Measurements from ENCODE around the gene UFSP2.
"Not testable (repeated sequence)": the region's sequence is repeated elsewhere in the genome, so short reads cannot be mapped to it uniquely, and the experiment has no call there.

UFSP2 gene

DNA sequence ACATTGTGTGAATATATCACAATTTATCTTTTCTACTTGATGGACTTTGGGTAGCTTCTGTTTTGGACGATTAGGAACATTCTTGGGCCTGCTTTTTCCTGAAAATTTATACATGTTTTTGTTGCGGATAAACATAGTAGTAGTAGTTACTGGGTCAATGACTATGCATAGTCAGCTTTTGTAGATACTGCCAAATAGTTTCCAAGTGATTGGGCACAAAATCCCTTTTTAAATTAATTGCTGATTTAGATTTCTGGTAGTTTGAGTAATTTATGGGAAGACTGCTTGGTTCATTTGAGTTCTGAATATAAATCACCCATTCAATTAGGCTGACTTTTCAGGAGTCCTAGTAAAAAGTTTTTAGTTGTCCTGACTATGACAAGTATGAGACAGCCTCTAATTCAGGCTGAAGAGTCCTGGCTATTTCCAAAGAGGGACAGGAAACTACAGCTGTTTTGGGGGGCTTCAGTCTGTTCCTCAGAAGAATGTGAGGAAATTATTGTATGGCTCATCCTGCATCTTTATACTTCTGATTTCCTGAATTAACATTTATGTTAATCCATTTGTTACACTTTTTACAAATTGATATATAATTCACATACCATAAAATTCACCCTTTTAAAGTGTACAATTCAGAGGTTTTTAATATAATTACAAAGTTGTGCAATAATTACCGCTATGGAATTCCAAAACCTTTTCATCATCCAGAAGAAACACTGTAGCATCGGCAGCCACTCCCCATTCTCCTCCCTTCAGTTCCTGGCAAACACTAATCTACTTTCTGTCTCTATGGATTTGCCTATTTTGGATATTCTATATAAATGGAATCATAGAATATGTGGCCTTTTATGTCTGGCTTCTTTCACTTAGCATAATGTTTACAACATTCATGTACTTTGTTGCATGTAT is 44.2 kb downstream of the UFSP2 start:
- no peak for DNase-seq

DNA sequence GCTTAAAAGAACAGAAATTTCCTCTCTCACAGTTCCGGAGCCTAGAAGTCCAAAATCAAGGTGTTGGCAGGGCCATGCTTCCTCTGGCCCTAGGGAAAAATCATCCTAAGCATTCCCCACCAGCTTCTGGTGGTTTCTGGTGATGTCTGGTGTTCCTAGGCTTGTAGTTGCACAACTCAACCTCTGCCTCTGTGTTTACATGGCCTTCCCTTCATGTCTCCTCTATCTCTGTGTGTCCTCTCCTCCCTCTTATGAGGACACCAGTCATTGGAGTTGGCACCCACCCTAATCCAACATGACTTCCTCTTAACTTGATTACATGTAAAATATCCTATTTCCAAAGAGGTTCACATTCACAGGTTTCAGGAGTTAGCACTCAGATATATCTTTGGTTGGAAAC is 45.4 kb downstream of the UFSP2 start:
- DNase-seq: no peak

DNA sequence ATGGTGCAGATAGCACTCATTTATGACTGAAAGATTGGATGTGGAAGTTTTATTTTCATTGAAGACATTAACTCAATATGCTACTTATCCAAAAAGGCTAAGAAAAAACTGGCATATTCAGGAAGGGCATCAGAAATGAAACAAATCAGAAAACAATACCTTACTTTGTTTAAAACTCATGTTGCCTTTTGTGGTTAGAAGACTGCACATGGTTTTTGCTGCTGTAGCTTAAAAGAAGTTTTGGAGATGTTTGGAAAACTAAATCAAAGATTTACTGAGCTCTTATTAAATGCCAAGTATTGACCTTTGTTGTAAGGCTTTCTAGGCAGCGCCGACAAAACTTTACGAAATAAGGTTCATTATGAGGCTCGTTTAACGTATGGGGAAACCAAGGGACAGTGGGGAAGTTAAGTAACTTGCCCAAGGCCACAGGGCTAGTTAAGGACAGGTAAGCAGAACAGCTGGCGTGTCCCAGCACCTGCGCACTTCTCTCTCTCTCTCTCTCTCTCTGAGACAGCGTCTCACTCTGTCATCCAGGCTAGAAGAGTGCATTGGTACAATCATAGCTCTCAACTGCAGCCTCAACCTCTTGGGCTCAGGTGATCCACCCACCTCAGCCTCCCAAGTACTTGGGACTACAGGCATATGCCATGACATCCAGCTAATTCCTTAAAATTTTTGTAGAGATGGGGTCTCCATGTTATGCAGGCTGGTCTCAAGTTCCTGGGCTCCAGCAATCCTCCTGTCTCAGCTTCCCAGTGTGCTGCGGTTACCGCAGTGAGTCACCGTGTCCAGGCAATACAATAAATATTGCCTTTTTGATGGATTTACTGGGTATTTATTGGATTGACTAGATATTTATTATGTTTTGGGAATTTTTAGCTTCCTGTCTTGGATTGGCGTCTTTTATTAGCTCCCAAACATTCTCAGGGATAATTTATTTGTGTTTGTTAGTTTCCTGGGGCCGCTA is 46.2 kb downstream of the UFSP2 start:
- no peak for DNase-seq

DNA sequence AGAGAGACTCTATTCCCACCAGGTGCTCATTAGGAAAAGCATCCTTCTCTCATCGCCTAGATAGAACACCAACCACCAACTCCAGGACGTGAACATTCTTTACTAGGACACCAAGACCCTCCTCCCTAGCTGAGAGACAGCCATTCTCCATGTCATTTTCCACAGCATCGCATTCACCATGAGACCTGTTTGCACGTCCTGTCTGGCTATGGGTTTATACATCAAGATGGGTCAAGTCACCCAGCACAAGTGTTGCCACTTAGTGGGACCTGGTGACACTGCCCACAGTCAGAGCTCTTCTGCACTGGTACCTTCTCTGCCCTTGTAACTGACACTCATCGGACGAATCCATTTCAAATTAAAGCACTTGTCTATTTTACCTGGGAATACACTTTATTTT is 47.5 kb downstream of the UFSP2 start:
- no peak for DNase-seq

DNA sequence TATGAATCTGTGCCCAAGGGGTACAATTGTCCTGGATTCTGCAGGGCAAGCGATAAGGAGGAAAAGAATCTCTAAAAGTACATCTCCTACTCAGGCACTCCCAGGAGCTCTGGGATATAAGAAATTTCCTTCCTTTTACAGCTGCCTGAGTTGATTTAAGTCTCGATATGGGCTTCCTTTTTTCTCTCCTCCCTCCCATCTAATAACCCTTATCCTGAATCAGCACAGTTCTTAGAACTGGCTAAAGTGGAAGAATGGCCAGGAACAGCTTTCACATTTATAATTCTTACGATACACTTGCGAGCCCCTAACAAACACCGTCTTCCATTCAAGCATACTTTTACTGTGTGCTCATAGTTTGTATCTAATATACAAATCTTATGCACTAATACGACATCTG is 51.2 kb downstream of the UFSP2 start:
- DNase-seq: no peak

DNA sequence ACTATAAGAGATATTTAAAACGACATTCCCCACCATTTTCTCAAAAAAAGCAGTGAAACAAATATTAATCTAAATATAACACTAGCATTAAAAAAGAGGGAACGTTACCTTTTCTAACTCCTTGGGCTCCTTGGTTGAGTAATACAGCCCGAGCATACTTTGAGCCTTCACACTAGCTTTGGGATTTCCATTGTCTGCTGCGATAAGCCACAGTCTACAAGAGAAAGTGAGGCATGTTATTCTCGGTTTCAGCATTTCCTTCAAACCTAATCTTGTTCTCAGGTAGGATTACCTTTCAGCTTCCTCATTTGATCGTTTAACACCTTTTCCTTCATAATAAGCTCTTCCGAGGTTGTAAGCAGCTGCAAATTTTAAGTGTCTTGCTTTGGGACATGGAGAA is 51.7 kb downstream of the UFSP2 start:
- DNase-seq: no peak

DNA sequence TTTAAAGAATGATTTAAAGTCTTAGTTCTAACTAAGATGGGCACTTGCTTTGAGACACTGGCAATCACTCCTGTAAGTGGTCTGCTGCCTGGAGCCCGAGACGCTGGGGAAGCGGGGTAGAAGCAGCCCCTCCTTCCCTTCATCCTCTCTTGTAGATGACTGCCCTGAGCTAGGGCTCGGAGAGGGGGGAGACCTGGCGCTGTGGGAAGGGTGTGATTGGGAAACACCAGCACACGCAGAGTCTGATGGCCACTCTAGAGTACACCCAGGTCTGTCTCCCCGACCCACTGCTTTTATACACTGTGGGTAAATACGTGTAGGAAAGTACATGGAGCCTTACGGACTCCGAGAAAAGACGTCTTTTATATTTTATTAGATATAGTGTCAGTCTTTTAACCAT is 54.1 kb downstream of the UFSP2 start:
- no peak for DNase-seq

DNA sequence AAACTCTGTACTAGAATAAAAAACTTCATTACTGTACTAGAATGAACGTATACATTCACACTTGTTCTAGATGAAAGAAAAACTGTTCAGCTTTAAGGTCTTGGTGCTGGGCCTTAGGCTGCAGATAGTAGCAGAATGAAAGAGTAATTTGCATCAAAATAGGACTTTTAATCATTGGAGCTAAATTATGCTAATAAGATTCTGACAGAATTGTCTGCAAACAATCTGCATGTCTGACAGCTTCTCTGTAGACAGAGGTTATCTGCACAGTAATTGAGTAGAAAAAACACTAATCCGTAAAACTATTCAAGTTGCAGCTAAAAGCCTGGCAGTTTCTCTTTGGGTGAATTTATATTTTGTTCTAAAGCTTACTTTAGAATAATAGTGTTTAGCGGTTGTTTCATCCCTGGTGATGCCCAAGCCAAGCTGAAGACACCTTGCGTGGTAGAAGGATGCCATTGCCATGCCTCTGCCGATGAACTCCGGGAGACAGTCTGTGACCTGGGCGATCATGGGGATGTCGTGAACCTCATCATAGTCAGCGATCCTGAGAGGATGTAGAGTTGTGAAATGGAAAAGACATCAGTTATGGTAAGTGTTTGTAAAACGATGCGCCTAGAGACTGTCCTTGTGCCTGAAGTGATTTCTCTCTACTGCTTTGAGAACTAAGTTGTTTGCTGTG is 55.4 kb downstream of the UFSP2 start:
- no peak for DNase-seq

DNA sequence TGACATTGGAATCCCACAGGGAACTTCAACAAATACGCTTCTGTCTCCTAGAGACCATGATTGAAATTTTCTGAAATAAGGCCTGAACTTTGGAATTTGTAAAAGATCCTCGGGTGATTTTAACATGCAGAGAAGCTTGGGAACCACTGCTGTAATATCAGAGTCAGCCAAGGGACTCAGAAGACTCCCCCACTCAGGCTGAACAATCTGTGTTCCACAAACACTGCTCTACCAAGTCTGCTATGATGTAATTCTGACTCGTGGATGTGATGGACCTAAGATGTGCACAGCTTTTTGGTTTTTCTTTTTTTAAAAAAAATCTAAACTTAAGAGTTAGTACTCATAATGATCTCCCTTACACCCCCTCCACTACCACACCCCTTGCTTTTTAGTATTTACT is 56.0 kb downstream of the UFSP2 start:
- no peak for DNase-seq

DNA sequence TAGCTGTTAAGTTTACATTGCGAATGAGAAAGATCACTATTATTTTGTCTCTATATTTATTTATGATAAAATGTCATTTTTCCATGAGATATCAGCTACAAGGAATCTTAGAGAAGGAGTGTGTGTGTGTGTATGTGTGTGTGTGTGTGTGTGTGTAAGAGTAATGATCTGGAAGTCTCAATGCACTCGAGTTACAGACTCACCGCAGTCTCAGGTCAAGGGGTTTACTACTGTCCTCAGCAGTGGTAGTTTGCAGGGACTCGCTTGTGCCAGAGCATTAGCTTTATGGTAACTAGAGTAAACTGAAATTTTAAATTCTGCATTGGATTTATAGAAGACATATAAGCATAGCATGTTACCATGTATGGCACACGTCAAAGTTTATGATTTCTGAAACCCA is 60.9 kb downstream of the UFSP2 start:
- no peak for DNase-seq

DNA sequence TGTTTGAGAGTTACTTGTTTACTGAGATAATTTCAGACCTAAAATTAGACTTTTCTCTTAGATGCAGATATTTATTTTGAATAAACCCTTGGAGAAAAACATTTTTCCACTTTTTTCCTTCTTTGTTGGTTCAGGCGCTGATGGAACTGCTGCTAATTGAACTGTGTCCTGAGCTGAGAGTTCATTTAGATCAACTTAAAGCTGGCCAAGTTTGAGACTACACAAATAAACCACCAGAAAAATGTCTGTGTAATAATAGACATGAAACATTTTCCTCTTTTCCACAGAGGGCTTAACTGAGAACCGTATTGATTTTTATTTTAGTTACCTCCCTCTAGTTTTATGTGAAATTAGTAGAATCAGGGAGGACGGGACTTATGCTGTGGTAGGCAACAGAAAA is 62.5 kb downstream of the UFSP2 start:
- no peak for DNase-seq

DNA sequence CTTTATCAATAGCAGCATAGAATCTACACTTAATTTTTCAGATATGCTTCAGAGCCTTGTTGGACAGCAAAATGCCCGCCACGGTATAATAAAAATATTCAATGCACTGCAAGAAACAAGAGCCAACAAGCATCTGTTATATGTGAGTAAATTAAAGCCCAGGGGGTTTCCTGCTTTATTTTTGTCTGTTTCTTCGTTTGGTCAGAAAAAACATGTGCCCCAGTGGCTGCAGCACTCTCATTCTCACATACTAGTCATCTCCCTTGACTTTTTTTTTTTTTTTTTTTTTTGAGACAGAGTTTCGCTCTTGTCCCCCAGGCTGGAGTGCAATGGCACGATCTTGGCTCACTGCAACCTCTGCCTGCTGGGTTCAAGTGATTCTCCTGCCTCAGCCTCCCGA is 63.2 kb downstream of the UFSP2 start:
- DNase-seq: not testable (repeated sequence)

DNA sequence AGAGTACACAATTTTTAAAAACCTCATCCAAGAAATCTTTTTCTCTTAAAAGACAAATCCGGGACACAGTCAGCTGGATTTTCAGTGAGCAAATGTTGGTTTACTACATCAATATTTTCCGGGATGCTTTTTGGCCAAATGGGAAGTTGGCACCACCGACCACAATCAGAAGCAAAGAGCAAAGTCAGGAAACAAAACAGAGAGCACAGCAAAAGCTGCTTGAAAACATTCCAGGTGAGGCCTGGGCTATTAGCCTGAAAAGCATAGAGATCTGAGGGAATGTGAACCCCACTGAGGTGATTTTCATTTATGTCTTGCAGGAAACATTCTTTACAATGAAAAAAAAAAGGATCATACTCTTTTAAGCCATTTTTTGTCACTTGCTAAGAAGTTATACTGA is 63.9 kb downstream of the UFSP2 start:
- no peak for DNase-seq

DNA sequence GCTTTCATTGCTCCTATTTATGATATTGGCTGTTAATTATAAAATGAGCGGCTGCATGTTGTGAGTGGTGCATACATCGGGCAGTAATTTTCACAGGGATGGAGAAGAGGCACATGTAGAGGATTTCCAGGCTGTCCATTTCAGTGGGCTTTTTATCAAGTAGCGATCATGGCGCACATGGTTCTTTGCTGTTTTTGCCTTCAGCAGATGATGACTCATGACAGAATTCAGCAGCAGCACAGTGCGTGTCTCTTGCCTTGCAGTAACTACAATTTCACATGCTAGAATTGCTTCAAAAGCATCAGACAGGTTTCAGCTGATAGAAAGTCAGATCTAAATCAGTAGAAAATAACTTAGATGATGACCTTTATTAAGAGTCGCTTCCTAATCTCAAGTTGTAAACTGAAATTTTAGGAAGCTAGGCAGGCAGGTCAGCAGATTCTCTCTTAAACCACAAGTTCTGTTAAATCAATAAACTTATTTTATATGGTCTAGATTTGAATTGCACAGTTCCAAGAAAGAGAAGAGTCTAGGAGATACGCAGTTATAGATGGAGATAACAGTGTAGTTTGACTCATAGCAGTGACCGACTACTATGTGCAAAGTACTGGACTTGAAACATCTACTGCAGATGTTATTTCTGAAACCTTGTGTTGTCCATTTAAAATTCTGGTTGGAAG is 65.9 kb downstream of the UFSP2 start:
- no peak for DNase-seq

DNA sequence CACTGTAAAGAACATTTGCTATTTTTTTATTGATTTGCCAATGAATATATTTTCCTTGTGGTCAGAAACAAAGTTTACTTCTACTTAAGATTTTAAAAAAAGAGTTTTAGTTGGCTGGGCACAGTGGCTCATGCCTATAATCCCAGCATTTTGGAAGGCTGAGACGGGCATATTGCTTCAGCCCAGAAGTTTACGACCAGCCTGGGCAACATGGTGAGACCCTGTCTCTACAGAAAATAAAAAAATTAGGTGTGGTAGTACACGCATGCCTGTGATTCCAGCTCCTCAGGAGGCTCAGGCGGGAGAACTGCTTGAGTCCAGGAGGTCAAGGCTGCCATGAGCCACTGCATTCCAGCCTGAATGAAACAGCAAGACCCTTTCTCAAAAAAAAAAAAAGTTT is 66.8 kb downstream of the UFSP2 start:
- no peak for DNase-seq

DNA sequence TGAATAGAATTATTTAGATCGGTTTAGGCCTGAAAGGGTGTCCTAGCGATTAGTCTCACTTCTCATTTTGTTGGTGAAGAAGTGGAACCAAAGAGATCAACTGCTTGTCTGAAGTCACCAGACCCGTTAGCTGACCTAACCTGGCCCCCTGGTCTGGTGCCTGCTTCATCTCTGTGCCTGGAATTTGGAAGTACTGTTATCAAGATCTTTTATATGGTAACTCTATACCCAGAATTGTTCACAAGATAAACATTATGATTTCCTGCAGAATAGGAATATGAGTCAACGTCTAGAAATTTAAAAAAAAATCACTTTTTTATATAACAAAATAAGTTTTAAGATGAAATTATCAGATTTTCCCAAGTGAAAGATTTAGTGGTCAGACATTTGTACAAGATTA is 67.2 kb downstream of the UFSP2 start:
- DNase-seq: no peak

DNA sequence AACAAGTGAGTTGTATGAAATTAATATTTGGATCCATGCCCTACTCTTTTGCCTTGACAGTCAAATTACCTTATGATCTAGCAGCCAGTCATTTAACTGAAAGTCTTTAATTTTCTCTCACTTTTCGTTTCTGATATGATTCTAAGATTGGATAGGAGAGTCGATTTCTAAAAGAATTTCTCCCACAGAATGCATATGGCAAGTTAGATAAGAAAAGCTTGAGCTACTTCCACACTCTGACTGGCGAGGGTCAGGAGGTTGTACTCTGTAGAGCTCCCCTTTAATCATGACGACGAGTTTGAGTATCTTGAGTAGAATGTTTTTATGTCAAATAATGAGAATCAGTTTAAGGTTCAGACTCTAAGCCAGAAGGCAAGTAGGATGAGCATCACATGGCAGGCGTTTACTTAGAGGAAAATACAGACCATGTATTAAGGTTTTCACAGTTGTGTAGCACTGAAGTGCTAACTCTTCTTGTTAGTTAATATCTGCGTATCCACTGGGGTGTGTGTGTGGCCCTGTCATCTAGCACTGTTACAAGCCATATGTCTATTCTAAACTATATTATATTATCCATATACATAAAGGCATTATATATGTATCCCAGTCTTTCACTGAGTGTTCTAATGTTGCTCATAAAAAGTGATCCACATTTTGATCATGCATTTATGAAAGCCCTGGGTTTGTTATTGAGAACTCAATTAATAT is 67.9 kb downstream of the UFSP2 start:
- DNase-seq: no peak

DNA sequence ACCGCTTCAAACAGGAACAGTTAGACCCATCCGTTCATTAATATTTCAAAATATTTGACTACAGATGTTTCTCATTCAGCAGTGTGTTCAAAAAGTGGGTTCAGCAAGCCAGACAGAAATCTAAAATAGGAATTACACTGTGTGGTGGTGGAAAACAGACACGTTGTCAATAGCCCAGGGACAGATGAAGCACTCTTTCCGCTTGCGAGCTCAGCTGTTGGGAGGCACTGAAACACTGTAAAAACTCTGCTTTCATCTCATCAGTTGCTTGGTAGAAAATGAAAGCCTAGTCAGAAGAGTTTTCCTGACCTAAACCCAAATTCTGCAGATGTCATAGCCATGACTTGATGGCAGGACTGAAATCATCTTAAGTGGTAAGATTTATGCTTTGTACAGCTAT is 68.6 kb downstream of the UFSP2 start:
- no peak for DNase-seq

DNA sequence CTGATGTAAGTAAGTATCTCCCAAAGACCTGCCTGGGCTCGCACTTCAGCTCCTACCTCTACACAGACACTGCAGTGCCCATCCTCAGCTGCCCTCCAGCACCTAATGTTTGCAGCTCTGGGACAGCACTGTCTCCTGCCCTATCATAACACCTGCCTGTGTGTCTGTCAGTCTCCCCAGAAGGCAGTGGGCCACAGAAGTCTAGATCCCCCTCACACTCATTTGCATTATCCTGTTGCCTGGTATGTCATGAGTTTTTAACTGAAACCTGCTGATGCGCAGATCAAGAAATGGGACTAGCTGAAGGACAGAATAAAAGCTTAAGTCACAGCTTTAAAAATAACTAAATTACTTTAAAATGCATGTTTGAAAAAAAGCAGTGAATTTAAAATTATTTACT is 73.0 kb downstream of the UFSP2 start:
- no peak for DNase-seq

DNA sequence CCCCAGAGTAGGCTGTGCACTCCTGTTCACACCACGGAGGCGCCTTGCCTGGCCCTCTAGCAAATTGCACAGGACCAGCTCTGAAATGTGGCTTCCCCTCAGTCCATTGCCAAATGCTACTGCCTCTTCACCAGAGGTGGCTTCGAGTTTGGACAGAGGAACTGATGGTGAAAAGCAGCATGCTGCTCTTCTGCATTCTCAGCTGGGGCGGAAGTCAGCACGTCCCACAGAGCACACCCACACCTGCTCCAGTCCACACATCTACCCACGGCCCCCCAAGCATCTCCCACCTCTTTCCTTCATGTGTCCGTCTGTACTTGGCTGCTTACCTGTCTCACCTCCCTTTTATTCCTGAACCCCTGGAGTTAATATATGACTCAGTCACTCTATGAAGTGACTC is 73.6 kb downstream of the UFSP2 start:
- no peak for DNase-seq

DNA sequence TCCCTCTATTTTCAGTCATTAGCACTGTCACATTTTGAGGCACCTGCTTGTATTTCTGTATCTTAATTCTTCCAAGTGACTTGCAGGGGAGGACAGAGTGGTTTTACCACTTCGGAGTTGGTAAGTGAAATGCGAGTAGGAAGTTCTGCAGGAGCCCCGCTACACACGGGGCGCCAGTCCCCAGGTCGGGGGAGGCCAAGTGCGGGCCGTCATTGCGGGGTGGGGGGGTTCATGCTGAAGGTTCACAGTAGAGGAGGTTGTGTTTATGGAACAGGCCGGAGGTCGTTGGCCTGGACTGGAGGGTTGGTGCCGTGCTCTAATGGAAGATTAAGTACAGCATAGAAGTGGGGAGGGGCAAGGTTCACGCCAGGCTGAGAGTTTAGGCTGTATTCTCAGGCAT is 74.1 kb downstream of the UFSP2 start:
- DNase-seq: no peak

Measured in cerebellar nuclear complex (tissue), 1 donor.